Stimulated activated CD4-positive, alpha-beta T cell treated with anti-CD3 and anti-CD28 coated beads, Interleukin-15, amount 100 ng/mL, for 1 hour (primary cell): ENCODE data around the gene PRIMPOL.

Experiments
- DNase-seq, 2 donors: peaks; one replicate each; pipeline ENCODE4 v3.0.0-alpha.2; 2020; ENCODE audit warnings: low read depth in 1 of 2, low spot score in 1 of 2

PRIMPOL gene

DNA sequence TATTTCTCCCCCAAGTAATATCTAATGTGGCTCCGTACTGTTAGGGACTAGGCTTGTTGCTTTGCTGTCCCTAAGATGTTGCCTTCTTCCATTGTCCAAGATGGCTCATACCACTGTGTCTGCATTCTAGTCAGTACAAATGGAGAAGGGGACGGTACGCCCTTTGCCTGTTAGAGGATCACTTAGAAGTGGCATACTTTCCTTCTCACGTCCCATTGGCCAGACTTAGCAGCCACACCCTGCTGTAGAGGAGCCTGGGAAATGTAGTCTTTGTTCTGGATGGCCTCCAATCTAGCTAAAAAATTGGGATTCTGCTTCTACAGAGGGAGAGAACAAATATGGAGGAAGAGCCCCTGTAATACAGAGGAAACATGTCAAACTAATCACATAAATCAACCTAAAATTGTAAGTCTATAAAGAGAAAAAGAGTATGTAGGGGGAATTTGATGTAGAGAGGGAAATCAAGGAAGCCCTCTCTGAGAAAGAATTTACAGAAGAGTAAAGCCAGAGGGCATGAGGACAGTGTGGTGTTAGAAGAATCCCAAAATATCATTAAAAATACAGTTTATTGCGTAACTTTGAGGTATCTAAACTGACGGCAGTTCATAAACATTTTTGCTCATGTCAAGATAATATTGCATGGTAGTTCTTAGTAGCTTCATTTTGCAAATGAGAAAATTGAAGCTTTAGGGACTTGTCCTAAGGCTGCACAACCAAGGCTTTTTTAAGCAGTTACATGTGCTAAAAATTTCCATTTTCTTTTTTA lies 15.1 kb downstream of the PRIMPOL start:
- DNase-seq: no peak

DNA sequence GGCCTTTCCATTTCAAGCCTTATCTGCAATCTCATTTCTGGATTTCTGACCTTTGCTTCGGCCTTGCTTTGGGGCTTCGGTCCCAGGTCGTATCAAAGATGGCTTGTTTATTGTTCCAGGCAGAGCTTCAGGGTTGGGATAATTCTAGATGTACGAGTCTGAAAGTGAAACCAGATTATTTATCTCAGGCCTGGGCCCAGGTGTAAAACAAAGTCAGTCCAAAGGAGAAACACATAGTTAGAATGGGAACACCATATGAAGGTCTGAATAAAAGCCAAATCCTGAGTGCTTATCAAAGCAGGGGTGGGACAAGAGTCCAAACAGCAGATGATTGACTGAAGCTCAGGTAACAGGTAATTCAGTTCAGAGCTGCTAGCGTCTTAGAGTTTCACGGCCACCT lies 17.1 kb downstream of the PRIMPOL start:
- DNase-seq: no peak

DNA sequence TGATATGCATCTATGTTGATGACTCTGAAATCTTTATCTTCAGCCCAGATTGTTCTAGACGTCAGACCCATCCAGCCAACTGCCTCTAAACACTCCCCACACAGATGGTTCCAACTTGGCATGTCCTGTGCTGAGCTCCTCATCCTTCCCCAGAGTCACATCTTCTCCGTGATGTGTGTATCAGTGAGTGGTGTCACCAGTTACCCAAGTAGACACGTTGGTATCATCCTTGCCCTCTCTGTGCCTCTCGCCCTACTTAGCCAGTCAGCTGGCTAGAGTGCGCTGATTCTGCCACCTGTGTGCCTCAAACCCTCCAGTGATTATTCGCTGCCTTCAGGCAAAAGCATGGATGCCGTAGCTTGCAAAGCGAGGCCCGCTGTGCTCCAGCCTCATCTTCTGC lies 18.6 kb downstream of the PRIMPOL start:
- DNase-seq: no peak

DNA sequence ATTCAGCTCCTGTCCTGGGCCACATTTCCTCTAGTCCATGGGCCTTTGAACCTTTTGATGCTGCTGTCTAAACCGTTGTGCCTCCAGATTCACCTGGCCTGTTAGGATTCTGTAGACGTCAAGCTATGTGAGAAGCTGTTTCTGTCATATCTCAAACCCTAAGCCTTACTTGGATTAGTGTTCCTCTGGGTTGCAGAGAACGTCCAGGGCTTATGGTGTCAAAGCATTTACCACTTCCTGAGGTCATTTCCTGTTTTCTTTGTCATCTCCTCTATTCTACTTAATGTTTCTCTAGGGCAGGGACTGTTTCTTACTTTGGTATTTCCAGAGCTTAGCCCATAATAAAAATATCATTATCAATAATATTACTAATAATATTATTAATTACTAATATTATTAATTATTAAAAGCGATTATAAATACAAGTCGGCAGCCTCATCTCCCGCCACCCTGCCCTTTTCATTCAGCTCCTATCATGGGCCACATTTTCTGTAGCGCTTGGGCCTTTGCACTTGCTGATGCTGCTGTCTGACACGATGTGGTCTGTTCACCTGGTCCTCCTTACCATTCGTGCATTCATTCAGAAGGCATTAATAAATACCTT lies 19.1 kb downstream of the PRIMPOL start:
- DNase-seq: no peak

DNA sequence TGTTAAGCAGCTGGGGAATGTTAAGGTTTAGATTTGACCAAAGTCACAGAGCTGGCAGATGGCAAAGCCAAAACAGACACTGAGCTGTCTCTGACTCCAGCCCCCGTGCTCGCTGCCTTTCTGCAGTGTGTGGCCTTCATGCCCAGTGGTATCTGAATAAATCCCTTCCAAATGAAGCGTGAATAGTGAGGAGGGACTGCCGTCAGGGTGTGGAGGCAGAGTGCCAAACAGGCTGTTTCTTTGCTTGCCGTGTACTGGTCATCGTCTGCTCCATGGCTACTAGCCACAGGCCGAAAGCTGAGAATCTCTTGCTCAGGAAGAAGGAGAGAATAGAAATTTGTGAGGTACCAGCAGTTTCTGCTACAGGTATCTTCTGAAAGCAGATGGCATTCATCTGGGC lies 19.7 kb downstream of the PRIMPOL start:
- no peak for DNase-seq

DNA sequence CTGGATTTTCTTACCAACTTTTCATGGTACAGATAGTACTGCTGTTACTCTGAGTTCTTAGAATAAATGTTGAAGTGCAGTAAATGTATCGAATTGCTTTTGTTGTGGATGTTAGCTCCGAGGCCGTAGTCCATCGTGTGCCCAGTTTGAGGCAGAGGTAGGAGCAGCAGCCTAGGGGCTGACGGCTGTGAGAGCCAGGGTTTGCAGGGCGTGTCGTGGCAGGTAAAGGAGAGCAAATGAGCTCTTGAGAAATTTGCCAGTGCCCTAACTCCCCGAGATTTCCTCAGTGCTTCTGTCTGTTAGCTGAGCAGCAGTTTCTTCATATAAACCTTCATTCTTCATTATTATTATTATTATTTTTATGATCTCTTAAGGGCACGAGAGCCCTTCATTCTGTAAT lies 21.6 kb downstream of the PRIMPOL start:
- DNase-seq: no peak

DNA sequence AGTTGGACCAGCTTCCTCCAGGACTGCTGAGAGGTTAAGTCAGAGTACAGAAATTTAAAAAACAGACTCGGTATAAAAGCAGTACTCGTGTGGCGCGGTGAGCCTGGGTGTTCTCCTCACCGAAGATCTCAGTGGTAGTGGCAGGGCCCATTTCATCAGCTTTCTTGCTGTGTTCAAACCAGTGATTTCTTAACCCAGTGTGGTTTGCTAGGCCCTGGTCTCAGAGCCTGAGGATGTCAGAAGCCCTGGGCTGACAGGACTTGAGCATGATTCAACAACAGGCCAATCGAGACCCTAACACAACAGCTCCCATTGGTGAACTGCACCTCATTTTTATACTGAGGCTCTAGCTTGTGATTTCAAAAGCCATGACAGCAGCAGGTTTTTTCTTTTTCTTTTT lies 23.2 kb downstream of the PRIMPOL start:
- no peak for DNase-seq

DNA sequence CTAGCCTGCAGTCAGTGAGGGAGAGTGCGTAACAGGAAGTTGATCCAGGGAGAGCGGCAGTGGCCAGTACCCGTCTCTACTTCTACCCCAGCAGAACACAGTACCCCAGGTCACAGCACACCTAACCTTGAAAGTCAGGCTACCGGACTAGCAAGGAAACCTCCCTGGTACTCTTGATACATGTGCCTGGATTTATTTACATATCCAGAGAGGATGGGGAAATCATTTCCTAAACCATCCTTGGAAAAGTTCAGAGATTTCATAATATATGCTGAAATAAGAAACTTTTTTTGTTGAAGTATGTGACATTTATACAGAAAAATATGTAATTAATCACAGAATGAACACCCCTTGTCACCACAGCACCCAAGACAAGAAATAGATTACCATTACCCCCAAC lies 24.5 kb downstream of the PRIMPOL start:
- no peak for DNase-seq

DNA sequence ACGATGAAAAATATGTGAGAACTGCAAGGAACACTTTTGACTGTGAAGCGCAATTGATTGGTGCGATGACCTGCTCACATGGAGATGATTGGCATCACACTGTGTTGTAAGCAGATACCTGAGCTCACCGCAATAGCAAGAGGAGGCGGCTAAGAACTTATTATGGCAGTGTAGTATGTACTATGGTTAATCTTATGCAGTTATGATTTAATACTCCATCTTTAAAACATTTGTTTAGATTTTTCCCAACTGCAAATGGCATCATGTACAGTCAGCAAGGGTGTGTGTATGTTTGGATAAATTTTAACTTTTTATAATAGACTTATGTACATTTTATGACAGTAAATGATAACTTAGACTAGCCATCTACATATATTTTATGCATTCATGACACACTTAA lies 25.5 kb downstream of the PRIMPOL start:
- DNase-seq: no peak

DNA sequence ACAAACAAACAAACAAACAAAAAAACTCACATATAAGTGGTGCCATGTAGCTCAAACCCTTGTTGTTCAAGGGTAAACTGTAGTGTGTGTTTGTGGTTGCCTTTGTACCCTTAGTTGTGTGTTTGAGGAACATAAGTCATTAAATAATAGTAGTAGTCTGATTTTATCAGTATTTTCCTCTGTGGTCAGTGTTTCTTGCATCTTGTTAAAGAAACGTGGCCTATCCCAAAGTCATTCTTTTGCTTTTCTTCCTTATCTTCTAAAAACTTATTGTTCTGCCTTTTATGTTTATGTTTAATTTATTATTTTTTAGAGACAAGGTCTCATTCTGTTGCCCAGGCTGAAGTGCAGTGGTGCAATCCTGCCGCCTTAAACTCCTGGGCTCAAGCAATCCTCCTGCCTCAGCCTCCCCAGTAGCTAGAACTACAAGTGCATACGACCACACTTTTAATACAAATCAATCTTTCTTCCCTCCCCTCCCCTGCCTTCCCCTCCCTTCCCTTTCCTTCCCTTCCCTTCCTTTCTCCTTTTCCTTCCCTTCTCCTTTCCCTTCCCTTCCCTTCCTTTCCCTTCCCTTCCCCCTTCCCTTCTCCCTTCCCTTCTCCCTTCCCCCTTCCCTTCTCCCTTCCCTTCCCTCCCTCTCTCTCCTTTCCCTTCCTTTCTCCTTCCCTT lies 26.4 kb downstream of the PRIMPOL start:
- no peak for DNase-seq

DNA sequence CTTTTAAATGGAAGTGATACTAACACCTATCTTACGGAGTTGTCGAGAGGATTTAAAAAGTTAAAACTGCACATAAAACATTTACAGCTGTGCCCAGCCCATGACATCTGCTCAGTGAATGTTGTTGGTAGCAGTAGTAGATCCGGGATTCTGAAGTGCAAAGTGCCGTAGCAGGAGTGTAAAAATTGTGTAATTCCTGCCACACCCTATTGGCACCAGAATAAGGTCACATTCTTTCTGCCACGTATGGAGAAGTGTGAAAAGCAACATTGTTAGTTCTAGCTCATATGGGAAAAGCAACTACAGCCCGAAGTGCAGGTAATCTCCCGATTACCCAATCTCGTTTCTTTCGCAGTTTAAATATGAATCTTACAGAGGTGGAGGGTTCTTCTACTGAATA lies 31.2 kb downstream of the PRIMPOL start:
- DNase-seq: no peak

DNA sequence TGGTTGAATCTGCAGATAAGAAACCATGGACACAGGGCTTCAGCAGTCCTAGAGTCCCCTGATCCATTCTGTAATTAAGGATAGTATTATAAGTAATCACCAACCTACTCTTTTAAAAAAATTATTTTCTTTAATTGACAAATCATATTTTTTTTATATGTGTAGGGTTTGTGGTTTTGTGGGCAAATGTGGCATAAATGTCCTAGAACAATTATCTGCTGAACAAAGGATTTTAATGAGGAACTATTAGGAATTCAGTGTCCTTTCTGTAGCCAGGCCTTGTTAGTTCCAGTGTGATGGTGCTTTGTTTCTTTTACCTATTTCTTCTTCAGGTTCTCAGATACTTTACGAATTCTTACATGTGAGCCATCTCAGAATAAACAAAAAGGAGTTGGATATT lies 32.4 kb downstream of the PRIMPOL start:
- no peak for DNase-seq

DNA sequence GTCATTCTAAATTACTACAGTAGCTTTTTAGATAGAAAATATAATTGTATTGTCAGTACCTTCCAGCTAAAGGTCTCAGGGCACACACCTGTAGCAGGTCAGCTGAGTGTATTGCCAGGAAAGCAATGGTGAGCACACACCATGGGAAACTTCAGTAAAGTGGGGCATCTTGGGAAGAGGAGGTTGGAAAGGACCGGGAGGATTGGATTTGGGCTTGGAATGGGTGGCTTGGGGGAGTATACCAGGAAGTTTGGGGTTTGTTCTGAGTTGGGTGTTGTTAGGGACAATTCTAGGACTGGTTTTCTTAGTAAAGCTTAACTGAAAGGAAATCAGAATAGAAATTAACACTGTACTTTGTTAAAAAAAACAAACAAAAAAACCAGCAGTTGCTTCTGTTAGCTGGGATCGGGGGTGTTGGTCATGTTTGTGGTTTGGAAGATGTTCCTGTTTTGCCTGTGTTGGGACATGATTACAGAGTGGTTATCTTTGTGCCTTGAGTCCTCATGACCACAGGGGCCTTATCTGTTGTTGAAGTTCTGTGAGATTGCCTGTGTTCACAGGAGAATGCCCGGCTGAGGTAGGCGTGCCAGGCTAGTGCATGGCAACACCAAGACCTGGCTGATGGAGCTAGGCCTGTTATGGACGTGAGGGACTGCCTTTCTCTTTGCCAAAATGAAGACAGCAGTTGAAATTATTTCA lies 35.1 kb downstream of the PRIMPOL start:
- DNase-seq: no peak

DNA sequence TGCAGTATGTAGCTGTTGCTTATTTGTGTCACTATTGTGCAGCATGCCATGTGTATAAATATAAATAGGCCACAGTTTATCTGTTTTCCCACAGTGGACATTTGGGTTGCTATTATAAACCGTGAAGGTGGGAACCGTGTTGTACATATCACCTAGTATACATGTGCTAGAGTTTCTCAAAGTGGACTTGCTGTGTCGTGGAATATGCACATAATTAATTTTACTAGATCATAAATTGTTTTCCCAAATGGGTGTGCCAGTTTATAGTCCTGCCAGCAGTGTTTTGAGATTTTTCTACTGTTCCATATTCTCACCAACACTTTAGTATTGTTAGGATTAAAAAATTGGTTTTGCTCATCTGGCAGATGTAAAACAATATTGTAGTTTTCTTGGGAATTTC lies 38.5 kb downstream of the PRIMPOL start:
- DNase-seq: no peak

DNA sequence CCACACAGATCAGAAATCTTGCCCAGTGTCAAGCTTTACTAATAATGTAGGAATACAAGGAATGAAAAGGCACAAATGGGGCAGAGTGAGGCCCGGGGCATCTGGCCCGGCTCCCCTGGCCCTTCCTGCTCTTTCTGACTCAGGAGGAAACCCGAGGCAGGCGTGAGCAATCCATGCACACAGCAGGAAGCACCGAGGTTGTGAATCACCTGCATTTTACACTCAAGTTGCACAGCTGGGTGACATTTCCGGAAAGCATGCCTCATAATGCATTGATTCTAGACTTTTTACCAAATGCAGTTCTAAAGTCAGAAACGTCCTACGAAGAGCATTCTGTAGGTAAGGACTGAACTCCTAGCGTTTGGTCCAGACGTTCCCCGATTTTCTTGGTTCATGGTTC lies 38.9 kb downstream of the PRIMPOL start:
- no peak for DNase-seq

DNA sequence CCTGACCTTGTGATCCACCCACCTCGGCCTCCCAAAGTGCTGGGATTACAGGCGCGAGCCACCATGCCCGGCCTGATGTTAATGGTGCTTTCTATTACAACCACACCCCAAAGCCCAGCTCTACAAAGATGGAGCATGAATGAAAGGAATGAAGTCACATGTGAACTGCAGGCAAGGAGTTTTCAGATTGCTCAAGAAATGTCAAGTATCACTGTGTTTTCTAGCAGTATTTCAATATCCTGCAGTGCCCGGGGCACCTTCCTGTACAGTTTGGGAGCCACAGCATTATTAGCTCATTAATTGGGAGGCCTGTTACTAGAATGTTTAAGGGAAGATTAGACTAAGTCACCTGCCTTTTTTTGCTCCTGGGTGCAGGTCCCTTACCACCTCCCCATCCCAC lies 40.1 kb downstream of the PRIMPOL start:
- no peak for DNase-seq

DNA sequence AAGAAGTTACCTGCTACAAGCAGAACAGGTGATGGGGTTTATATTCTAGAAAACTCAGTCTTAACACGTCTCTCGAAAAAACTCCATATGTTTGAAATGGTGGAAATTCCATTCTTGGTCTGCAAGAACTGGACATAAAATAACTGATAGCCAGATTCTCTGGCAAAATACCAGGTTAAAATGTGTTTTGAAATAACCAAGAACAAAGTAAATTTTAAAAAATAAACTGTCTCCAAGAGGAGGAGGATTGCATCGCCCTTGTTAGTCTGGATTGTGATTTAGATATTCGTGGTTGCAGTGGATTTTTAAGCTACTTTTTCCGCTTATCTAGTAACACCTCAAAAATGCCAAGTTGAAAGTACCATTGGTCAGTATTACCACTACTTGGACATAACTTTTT lies 43.5 kb downstream of the PRIMPOL start:
- no peak for DNase-seq

DNA sequence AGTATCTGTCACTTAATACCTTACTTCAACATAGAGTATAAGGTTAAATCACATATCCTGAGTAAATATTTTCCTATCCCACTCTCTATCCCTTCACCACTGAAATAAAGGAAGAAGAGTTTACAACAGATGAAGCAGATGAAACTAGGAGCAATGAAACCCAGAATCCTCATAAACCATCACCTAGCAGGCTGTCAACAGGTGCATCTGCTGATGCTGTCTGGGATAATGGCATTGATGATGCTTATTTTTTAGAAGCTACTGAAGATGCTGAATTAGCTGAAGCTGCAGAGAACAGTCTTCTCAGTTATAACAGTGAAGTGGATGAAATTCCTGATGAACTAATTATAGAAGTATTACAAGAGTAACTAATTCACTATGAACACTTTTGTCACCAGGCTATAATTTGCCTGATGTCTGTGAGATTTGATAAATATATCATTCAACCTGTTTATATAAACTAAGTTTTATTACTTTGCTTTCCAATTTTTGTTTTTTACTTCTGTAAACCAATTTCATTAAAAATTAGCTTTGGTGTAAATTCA lies 44.9 kb downstream of the PRIMPOL start:
- DNase-seq: no peak

DNA sequence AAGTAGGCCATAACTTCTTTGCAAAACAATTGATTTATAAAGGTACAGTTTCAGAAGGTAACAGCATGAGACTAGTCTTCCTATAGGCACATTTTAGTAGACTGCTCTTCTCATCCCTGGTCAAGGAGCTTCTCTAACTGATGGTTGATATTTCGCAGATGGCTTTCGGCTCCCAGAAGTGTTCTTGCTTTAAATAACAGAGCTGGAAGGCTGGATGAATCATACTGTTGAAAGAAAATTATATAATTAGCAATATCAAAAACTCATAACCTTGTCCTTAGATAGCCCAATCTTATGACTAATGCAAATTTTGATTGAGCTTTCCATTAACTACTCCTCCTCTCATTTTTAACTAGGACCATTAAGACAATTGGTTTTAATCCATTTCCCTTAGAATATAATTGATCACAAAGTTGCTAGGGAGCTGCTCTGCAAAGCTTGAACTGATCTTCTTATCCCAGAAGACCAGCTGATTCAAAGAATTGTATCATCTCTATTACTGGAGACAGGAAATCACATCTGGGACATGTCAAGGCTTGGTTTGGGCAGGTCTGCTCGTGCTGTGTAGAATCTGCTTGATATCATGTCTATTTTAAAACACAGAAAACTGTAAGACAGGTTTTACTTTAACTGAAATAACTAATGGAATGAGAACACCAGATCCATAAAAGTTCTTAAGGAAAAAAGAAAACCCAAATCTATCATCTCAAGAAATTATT lies 45.8 kb downstream of the PRIMPOL start:
- no peak for DNase-seq

DNA sequence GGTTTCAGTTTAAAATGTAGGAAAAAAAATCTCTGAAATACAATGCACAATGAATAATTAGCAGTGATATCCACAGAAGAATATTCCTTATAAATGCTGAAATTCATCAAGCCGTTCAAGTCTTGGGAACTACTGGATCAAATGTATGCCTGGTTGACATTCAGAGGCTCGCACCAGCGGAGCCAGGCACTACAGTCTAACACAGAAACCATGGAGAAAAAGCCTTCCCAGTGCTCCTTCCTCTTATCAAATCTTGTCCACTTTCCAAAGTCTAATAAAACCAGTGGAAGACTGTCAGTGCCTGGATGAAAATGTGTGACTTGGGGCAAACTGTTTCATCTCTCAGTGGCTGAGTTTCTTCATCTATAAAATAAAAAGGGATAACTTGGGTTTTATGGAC lies 48.4 kb downstream of the PRIMPOL start:
- DNase-seq: no peak

DNA sequence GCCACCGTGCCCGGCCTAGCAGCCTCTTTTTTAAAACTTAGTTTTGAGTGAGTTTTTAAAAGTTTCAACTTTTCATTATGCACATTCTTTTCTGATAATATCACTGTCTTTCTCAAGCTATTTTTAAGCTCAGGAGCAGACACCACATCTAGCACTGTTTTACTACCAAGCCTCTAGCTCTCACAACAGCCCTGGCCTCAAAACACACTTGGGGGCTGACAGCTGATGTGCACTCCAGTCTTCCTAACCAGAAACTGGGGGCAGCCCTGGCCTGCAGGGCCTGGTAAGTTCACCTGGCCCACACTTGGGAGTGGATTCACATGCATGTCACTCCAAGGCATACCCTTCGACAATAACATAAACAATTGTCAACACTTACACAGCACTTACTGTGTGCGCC lies 50.4 kb downstream of the PRIMPOL start:
- DNase-seq: no peak
